Vagina (tissue), 2 donors: Measurements from ENCODE around the gene SEC24D.

Experiments
- CTCF ChIP-seq, 3 experiments: fragments of 450-650 bp in 2 of 3; fragments of 200-600 bp in 1 of 3; sonication (generic) in 1 of 3; IDR thresholded peaks; one replicate each; pipeline ENCODE4 v1.5.1; 2017 to 2019; ENCODE audit warnings: antibody characterized with exemption in 3 of 3, mild to moderate bottlenecking in 2 of 3, moderate library complexity in 2 of 3
- POLR2A ChIP-seq, 2 donors: fragments of 450-650 bp; IDR thresholded peaks; one replicate each; pipeline ENCODE4 v1.6.1; 2017; ENCODE audit warnings: antibody characterized with exemption in 2 of 2, mild to moderate bottlenecking in 2 of 2, moderate library complexity in 2 of 2

GRCh38 chr4:118807659-118808058, 28.3 kb downstream of the SEC24D start:
- TF ChIP-seq CTCF (IDR thresholded peaks at IDR 0.05), result no peak
- TF ChIP-seq POLR2A (IDR thresholded peaks at IDR 0.05), result no peak
